HG03442 (cell line): ENCODE measurements around the gene KRTAP2-1.
"Not testable (repeated sequence)": the region's sequence is repeated elsewhere in the genome, so short reads cannot be mapped to it uniquely, and the experiment has no call there.

Source experiments
- ATAC-seq: cut with Tn5 transposase; IDR thresholded peaks from one replicate; pipeline ENCODE4 v1.9.1; 2021; ENCODE audit warnings: mild to moderate bottlenecking, moderate library complexity; ENCODE audit not compliant: unreplicated experiment

The KRTAP2-1 gene

DNA sequence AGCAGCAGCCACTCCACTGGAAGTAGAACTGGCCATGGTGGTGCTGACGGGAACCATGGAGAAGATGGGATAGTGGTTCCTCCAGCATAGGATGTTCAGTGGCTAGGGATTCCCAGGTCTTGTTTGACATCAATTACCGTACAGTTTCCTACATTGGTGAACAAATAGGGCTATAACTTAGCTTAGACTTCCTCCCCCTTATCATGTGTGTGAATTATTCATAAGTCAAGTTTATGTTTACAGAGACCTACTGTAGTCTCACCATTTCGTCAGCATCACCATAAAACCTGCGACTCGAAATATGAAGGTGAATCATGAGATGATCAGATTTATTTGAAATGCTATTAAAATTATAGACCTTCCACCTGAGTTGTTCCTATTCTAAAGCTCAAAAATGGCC lies 11.6 kb upstream of the KRTAP2-1 start:
- ATAC-seq, result no peak

DNA sequence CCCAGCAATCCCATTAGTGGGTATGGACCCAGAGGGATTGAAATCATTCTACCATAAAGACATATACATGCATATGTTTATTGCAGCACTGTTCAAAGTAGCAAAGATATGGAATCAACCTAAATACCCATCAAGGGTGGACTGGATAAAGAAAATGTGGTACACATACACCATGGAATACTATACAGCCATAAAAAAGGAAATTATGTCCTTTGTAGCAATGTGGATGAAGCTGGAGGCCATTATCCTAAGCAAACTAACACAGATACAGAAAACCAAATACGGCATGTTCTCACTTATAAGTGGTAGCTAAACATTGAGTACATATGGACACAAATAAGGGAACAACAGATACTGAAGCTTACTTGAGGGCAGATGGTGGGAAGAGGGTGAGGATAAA lies 10.4 kb upstream of the KRTAP2-1 start:
- ATAC-seq, result no peak

DNA sequence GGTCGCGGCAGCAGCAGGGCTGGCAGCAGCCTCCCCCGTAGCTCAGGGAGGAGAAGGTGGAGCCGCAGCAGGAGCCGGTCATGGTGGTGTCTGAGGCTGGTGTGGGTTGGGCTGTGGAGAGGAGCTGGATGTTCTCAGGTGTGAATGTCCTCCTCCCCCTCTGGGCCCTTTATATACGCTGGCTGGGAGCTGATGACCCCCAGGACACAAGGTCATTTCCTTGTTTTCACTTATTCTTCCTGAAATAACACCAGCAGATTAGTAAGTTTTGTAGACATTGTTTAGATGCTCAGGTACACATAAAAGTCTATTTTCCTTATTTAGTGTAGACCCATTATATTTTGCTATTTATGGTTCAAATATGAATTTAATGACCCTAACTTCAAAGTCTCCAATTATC lies 8.0 kb upstream of the KRTAP2-1 start, which contains the start of gene KRTAP2-2:
TSS of gene KRTAP2-2 (minus strand) at position 101 of the 400 bp plus-strand sequence. CDS start at position 82, 19 bp downstream.
- ATAC-seq, result not testable (repeated sequence)

DNA sequence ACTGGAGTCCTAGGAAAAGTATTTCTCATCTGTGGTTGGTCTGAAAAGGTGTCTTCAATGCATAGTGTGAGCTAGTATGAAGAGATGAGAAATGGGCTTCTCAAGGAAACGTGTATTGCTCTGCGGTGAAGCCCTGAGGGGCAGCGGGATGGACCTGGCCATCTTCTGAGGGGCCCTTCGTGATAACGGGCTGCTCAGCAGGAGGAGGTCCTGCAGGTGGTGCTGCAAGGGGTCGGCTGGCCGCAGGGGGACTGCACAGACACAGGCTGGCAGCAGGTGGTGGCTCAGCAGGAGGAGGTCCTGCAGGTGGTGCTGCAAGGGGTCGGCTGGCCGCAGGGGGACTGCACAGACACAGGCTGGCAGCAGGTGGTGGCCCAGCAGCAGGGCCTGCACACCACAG lies 7.4 kb upstream of the KRTAP2-1 start:
- not testable (repeated sequence) for ATAC-seq

DNA sequence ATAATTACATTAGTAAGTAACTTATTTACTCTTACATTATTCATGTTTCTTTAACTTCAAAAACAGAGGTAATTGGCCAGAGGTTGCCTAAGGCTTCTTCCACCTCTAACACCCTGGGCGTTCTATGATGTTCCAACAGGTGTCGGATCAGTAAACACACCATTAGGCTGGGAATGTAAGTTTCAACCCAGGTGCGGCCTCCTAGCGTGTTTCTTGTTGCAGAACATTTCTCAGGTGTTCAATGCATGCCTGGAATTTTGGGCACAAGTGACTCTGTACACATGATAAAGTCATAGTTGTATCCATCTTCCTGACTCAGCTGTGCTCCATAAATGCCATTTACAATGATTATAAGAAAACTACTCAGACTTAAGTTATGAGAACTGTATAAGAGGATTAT lies 6.9 kb upstream of the KRTAP2-1 start:
- no peak for ATAC-seq

DNA sequence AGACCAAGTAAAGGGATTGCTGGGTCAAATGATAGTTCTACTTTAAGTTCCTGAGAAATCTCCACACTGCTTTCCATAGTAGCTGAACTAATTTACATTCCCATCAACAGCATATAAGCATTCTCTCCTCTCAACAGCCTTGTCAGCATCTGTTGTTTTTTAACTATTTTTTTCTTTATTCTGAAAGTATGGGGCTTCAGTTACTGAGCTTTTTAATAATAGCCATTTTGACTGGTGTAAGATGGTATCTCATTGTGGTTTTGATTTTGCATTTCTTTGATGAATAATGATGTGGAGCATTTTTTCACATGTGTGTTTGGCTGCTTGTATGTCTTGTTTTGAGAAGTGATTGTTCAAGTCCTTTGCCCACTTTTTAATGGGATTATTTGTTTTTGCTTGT lies 5.5 kb upstream of the KRTAP2-1 start:
- no peak for ATAC-seq

DNA sequence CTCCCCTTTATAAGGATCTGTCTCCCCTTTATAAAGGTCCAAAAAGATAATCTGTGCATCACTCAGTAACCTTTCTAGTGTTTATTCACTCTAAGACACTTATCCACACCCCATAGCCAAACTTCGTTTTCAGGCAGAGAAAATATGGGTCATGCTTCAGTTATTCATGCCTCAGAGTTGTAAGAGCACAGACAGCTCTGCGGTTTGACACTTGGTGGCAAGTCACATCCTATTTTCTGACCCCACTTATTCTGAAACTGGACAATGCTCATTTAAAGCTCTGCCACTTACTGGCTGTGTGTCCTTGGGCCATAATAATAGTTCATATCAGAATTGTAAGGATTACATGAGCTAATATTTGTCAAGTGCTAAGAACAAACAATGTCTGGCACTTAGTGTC lies 2.0 kb upstream of the KRTAP2-1 start:
- ATAC-seq, result no peak

DNA sequence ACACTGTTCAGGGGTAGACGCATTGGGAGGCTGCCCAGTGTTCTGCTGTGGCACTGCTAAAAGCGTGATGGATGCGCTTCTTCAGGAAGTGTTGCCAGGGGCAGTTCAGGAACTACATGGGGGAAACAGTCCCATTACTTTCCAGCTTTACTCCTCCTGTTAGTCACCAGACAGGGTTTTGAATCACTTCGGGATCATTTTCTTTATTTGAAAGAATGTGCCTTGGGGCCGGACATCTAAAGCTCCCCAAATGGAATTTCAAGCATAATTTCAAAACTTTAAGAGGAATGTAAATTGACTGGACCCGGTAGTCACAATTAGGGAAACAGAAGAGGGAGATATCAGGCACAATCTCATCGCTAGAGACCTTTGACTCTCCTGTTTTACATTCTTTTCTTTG lies 1.3 kb upstream of the KRTAP2-1 start:
- ATAC-seq, result no peak

DNA sequence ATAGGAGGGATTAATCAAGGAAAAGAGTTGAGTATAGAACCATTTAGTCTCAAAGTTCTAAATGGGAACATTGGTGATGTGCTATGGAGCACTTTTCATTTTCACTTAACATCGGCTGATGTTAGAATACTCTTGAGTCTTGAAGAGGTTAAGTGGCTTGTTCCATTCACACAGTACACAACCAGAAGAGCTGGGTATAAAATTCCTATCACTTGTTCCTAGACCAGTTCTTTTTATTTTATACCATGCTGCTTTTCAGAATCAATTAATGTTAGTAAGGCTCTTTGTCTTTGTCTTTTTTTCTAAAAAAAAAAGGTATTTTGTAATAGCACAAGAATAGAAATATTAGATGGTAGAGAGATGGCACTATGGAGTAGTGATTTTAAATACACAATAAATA lies 4.2 kb downstream of the KRTAP2-1 start:
- no peak for ATAC-seq

DNA sequence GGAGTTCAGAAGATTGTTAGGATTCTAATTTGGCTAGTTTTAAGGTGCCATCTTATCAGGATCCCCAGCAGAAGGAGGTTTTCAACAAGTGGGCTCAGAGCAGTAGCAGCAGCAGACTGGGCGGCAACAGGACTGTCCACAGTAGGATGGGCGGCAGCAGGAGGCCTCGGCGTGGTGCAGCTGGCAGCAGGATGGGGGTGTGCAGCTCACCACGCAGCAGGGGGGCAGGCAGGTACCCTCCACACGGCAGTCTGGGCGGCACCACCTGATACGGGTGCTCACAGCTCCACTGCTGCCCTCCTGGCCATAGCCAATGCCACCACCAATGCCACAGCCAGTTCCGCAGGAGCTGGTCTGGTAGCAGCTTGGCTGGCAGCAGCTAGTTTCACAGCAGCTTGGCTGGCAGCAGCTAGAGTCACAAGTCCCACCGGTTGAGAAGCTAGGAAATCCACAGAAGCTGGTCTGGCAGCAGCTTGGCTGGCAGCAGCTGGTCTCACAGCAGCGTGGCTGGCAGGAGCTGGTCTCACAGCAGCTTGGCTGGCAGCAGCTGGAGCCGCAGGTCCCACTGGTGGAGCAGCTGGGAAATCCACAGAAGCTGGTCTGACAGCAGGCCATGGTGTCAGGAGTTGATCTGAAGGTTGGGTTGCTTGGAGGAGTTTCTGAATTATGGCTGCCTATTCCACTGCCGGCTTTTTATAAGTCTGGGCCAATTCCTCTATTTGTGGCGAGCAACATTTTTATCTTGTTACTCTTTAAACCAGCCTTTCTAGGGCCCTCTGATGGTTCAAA lies 6.1 kb downstream of the KRTAP2-1 start, which contains the start of gene KRTAP1-1:
TSS of gene KRTAP1-1 (minus strand) at position 668 of the 789 bp plus-strand sequence. CDS start at position 615, 53 bp downstream.
- not testable (repeated sequence) for ATAC-seq

DNA sequence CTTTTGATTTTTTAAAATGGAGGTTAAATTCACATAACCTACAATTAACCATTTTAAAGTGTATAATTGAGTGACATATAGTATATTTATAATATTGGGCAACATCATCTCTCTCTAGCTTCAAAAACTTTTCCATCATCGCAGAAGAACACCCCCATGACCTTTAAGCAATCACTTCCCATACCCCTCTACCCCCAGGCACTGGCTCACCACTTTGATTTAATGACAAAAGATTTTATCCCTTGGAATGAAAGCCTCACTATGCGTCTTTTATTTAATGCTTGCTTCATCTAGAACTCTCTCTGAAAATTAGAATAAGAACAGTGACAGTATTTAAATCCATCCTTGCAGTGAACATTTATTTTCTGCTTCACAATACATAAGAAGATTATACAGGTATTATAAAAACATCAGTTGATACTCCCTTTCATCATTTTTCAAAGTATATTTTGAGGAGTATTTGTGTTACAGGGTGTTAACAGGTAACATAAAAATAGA lies 9.2 kb downstream of the KRTAP2-1 start:
- ATAC-seq, result no peak

DNA sequence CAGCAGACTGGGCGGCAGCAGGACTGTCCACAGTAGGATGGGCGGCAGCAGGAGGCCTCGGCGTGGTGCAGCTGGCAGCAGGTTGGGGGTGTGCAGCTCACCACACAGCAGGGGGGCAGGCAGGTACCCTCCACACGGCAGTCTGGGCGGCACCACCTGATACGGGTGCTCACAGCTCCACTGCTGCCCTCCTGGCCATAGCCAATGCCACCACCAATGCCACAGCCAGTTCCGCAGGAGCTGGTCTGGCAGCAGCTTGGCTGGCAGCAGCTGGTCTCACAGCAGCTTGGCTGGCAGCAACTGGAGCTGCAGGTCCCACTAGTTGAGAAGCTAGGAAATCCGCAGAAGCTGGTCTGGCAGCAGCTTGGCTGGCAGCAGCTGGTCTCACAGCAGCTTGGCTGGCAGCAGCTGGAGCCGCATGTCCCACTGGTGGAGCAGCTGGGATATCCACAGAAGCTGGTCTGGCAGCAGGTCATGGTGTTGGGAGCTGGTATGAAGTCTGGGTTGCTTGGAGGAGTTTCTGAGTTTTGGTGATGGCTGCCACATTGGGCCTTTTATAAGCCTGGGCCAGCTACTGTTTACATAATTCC lies 12.7 kb downstream of the KRTAP2-1 start, which contains the start of gene KRTAP1-3:
TSS of gene KRTAP1-3 (minus strand) at position 529 of the 590 bp plus-strand sequence. CDS start at position 476, 53 bp downstream.
- ATAC-seq, result not testable (repeated sequence)

DNA sequence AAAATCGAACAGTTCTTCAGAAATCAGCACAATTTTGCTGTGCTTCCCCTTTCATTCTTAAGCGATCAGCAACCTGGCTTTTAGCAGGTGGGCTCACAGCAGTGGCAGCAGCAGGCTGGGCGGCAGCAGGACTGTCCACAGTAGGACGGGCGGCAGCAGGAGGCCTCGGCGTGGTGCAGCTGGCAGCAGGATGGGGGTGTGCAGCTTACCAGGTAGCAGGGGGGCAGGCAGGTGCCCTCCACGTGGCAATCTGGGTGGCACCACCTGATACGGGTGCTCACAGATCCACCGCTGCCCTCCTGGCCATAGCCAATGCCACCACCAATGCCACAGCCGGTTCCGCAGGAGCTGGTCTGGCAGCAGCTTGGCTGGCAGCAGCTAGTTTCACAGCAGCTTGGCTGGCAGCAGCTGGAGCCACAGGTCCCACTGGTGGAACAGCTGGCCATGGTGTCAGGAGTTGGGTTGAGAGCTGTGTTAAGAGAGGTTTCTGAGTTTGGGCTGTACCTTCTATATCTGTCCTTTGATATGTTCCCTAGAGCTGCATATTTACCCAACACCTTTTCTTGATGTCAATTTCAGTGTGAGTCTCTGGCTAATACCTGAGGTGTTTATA lies 17.4 kb downstream of the KRTAP2-1 start, which contains the start of gene KRTAP1-4:
TSS of gene KRTAP1-4 (minus strand) at position 563 of the 613 bp plus-strand sequence. CDS start at position 446, 117 bp downstream.
- no peak for ATAC-seq

DNA sequence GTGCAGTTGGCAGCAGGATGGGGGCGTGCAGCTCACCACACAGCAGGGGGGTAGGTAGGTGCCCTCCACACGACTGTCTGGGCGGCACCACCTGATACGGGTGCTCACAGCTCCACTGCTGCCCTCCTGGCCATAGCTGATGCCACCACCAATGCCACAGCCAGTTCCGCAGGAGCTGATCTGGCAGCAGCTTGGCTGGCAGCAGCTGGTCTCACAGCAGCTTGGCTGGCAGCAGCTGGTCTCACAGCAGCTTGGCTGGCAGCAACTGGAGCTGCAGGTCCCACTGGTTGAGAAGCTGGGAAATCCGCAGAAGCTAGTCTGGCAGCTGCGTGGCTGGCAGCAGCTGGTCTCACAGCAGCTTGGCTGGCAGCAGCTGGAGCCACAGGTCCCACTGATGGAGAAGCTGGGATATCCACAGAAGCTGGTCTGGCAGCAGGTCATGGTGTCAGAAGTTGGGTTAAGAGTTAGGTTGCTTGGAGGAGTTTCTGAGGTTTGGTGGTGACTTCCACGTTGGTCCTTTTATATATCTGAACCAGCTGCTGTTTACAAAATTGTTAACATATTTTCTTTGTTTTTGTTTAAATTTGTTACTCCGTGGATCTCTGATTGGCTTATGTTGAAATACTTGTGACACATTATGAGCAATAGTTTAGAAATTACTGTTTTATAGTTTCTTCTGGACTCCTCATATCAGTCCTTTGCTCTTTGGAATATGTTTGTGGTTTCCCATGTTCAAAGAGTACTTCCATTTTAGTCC lies 20.2 kb downstream of the KRTAP2-1 start, which contains the start of gene KRTAP1-5:
TSS of gene KRTAP1-5 (minus strand) at position 494 of the 757 bp plus-strand sequence. CDS start at position 441, 53 bp downstream.
- no peak for ATAC-seq

DNA sequence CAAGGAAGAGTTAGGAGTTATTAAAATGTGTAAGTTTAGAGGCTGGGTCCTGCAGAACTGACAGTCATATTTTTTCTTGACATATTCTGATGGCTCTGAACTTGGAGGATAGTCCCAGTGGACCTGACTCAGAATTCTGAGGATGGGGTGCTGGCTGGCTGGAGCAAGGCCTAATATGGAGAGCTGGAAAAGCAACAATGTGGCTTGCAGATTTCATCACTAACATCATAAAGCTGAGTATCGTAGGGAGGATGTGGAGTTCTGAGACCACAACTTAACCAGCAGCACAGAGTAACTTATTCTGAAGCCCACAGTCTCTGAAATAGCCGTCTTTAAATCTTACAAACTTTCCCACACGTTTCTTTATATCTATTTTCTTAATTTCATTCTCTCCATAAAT lies 22.4 kb downstream of the KRTAP2-1 start:
- ATAC-seq, result no peak

DNA sequence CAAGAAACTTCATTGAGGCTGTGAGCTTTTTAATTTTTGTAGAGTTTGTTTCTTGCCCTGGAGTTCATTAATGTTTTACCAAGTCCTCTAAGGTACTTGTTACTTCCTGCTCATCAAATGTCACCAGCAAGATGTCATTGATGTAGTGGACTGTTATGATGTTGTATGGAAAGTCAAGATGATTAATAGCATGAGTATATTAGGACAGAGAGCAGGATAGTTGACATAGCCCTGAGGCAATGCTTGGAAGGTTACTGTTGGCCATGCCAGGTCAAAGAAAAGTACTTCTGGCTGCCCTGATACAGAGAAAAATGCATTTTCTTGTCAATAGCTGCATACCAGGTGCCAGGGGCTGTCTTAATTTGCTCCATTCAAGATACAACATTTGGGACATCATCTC lies 26.8 kb downstream of the KRTAP2-1 start:
- ATAC-seq, result no peak

DNA sequence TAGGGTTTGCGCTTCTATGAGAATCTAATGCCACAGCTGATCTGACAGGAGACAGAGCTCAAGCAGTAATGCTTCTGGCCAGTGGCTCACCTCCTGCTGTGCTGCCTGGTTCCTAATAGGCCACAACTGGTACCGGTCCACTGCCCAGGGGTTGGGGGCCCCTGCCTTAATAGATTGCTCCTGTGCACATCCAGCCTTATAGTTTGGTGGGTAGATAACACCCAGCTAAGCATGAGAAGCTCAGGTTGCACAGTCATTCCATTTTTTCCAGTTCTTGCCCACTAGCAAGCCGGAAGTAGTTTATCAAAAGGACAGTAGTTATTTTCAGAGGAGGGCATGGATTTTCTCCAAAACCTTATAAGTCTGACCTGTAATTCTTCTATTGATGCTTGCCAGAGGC lies 27.7 kb downstream of the KRTAP2-1 start:
- no peak for ATAC-seq

DNA sequence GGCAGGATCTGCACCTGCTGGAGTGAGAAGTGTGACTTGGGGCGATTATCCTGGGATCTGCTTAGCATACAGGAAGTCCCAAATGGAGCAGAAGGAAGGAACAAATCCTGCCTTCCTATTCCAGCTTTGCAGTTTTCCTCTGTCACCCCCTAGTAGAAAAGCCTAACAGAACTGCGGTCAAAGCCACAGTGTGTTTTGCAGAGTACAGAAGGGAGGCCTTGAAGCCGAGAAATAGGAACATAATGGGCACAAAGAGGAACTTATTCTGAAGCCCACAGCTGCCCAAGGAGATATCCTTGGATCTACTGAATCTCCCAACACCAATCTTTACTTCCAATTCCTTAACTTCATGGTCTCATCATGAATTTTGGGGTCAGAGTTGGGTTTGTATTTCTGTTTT lies 28.6 kb downstream of the KRTAP2-1 start:
- no peak for ATAC-seq

DNA sequence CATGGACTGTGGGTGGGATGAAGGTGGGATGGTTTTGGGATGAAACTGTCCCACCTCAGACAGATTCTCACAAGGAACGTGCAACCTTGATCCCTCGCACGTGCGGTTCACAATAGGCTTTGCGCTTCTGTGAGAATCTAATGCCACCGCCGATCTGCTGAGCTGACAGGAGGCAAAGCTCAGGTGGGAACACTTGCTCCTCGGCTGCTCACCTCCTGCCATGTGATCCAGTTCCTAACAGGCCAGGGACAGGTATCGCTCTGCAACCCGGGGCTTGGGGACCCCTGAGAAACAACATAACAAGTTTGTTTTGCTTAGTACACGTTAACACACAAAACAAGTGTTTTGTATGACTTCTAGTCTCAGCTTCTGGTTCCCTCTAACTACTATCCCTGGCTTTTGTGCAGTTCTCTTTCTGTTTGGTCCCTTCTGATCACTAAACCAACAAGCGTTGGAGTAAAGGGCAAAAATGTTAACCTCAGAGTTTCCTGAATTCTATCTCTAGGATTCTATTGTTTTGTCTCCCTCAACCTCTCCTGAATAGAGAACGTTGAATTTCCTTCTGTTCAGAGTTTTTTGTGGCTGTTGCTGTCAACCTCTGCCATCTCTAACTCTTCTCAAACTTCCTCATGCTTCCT lies 30.4 kb downstream of the KRTAP2-1 start:
- ATAC-seq, result no peak

DNA sequence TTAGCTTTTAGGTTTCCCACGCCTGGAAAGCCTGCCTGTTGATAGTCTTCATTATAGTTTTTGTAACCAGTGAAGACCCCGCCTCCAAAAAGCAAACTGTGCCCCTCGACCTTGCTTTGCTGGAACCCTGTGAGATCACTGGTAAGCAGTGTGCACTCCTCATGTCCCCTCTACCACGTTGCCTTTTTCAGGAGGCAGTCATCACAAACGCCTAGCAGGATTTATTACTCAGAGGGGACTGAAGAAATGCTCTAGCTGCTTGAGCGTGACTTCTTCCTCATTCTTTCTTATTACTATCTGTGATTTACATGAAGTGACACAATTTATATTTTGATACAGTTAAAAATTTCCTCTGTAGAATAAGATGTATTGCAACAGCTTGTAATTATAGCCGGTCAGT lies 31.7 kb downstream of the KRTAP2-1 start:
- ATAC-seq, result no peak
